ENCODE data around the gene MACROD1.

The MACROD1 gene

DNA sequence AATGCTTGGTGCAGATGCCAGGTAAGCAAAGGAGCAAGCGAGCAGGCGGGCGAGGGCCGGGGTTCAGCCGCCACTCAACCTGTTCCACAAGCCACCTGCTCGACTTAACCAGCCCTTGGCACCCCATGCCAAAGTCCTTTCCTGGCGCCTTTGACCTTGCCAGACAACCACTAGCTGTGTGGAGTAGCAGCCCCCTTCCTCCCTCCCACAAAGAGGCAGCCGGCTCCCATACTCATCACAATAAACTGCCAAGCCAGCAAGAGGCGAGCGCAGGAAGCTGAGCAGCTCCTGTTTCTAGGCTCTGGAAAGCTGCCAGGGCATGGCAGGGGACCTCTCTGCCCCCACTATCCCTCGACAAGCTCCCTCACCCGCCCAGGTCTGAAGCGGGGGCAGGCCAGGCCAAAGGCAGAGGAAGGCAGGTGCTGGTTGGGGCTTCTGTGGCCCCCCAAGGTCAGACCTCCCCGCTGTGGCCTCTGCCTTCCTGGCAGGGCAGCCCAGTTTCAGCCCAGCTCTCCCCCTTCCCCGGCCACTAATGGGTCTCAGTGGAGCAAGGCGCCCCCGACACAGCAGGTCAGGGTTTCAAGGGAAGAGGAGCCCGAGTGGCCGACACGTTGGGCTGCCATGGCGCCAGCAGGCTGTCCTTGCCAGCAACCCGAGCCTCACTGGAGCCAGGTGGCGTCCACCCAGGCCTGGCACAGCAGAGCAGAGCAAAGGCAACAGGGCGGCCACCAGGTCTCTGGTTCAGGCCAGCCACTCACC, 15.3 kb downstream of the MACROD1 start:
- DNase-seq (ENCODE audit: low read depth), result no peak

DNA sequence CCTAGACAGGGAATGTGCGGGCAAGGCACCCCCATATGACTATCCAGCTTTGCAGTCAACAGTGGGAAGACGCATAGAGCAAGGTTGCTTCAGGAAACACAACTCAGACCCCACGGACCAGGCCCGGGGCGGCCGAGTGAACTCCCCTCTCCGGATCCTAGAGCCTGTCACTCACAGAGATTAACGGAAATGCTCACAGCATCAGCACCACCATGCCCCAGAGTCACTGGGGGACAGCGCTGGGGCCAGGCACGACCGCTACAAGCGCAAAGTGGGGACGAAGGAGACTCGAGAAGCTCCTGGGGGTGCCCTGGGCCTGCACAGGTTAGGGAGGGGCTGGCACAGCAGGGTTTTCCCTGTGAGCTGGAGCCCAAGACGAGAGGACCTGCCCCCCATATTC, 15.9 kb downstream of the MACROD1 start:
- no peak for DNase-seq (ENCODE audit: low read depth)

DNA sequence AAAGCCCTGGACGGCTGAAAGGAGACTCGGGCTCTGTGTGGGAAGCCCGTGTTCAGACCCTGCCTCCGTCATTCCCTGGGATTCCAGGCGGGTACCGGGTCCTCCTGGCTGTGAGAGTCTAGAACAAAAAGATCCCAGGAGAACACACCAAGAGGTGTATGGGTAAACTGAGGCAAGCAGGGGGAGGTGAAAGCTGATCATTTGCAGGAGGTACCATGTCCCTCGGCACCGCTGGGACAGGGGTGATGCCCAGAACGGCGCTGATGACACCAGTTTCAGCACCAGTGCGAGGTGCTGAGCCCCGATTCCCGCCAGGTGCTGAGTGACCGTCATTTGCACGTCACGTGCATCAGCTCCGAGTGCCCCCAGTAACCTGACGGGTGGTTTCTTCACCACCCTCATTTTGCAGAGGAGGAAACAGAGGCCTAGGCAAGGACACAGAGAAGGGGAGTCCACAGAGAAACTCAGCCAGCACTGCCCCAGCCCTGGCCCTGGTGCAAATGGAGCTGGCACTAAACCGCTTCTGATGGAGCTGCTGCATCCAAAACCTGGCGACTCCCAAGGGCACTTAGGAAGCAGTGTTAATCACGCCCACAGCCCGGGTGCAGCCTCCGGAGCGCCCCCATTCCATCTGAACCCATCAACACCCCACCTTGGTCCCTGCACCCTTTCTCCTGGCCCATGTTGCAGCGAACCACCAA, 16.8 kb downstream of the MACROD1 start:
- no peak for DNase-seq (ENCODE audit: low read depth)

DNA sequence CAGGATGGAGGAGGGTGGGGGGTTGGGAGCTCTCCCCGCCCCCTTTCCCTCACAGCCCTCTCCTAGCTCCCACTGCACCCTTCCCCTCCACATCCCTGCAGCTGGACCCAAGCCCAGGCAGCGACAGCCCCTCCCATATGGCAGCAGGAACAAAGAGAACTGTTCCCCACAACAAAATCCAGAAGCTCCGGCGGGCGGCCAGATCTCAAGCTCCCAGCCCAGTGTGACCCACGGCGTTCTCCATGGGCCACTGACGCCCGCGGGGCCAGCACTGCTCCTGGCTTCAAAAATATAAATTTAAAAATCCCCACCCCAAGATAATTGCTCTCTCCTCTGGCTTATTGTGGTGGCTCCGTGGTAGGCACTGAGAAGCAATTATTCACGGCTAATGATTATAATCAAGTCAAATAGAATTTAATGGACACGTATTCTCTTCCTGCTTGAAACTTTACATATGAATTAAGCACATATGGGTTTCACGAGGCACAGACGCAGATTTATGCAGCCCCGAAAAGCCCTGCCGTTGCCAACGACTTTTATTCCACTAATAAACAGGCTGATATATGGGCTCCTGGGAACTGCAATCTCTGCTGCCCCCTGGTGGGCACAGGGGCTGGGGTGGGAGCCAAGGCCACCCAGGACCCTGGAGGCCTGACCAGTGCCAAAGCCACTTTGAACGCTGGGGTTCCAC, 17.5 kb downstream of the MACROD1 start:
- DNase-seq (ENCODE audit: low read depth), result peak; percentile 72

DNA sequence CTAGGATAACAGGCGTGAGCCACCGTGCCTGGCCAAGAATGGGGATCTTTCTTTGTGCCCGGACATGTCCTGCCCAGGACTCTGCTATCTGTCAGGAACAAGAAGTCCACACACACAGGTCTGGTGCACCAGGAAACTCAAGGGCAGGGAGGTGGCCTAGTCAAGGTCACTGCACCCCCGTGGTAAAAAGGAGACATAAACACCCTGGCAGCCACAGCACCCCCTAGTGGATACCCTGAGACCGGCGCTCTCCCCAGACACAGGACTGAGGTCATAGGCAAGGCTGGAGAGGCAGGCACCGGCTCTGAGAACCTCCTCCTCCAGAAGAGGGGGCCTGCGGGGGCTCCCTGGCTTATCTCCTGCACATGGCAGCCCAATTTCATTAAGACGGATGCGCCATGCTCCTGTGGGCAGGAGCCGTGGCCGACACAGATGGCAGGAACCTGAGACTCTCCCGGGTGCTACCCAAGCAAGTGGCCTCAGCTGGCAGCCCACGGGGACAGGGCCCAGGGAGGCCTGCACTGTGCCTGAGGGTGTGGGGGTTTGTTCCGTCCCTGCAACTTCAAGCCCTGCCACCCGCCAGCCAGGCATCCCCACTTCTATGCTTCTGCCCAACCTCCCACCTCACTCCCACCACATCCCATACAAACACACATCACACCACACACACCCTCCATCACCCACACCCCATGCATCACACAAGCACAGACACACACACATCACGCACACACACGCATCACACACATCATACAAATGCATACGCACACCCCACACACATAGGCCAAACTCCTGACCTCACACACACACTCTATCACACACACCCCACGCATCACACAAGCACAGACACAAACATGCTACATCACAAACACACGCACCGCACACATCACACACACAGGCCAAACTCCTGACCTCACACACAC, 19.6 kb downstream of the MACROD1 start:
- DNase-seq (ENCODE audit: low read depth), result peak; percentile 52

DNA sequence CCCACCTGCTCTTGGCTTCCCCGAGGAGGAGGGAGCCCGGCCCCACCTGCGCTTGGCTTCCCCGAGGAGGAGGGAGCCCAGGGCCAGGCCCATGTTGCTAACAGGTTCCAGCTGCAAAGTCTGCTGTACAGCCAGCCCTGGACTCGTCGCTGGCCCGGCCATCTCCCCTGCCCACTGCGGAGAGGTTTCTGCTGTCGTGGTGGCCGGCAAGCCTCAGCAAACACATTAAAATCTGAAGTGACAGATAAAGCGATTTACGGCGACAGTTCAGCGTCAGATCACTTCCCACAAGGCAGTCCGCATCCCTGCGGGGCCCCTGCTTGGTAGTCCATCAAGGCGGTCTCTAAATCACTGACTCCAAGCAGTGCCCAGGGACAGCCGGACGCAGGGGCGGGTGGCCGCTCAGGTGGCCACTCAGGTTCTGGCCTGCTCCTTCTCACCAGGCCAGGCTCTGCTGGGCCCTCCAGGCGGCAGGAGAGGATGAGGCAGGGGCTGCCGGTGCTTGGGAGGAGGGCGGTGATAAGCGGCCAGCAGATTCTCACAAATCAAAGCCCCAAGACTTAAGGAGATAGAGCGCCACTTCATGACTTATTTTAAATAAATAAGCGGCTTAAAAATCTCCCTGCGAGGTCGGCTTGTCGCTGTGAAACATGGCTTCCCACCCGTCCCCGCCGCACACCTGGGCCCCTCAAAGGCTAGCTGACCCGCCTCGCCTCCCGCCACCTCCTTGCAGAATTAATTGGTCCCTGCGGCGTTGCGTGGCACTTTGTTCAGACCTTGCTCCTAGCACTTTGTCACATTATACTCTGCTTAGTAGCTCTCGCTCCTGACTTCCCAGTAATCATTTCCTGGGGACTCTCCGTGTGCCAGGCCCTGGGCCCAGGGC, 21.1 kb downstream of the MACROD1 start:
- no peak for DNase-seq (ENCODE audit: low read depth)

DNA sequence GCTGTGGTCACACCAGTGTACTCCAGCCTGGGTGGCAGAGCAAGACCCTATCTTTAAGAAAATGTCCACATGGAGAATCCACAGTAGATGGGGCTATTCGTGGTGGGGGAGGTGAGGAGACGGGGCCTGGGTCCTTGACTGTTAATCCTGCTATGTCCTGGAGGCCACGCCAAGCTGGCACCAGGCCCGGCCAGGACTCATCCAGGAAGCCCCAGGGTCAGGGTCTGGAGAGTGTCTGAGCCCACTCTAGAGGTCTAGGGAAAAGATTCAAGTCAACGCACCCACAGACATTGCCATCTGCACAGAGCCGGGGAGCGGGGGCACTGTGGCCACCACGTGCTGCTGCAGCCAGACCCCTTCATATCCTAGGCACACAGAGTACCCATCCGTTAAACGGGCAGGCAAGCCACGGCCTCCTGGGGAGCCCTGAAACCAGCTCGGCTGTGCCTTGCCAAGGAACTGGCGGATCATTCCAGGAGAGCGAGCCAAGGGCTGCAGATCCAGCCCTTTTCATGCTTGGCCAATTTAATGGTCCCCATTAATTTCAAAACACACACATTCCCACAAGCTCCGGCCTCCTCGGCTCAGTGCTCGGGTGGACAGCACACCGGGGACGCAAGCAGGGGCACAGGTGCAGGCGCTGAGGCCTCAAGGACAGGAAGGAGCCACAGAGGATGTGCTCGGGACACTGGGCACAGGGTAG, 24.7 kb downstream of the MACROD1 start:
- no peak for DNase-seq (ENCODE audit: low read depth)

DNA sequence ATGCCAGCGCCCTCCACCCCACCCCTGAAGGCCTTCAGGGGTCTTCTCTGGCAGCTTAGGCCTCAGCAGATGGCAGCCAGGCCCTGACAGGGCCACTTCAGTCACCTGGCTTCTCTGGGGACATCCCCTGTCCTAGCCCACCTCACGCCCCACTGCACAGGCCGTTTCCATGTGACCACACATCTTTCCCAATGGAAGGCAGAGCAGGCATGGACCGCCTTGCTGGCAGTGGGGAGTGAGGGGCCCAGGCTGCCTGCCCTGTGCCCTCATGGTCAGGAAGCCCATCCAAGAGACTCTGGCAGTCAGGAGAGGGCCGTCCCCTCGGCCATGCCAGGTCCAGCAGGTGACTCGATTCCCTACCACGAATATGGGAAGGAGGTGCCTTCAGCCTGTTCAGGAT, 25.8 kb downstream of the MACROD1 start:
- no peak for DNase-seq (ENCODE audit: low read depth)

DNA sequence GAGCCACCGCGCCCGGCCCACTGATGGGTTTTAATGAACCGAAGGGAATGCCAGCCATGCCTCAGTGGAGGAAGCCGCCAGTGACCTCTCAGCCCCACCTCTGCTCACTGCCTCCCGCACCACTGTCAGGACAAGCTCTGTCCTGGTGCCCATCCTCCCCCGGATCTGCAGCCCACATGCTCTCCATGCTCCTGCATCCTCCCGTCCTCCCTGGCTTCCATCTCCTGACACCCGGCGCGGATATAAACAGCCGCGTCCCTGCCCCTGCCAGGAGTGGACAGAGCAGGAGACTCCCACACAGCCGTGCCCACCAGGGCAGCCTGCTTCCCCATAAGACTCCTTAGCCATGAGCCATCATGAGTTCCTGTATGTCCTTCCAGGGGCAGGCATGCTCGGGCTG, 26.9 kb downstream of the MACROD1 start:
- DNase-seq (ENCODE audit: low read depth), result no peak

DNA sequence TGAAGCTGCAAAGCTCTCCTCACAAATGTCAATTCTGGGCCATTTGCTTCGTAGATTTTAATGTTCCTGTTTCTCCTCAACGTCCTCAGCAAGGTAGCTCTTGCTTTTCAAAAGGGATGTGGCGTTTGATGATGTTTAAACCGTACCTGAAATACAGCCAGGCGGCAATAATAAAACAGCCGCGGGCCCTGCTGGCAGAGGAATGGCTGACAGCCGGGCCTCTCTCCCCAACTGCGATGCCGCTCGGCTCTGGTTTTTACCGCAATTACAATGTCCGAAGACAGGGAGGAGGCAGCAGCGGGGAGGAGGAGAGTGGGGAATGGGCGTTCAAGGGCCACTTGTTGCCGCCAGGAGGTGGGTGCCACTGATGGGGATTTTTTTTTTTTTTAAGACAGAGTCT, 27.5 kb downstream of the MACROD1 start:
- DNase-seq (ENCODE audit: low read depth), result no peak

DNA sequence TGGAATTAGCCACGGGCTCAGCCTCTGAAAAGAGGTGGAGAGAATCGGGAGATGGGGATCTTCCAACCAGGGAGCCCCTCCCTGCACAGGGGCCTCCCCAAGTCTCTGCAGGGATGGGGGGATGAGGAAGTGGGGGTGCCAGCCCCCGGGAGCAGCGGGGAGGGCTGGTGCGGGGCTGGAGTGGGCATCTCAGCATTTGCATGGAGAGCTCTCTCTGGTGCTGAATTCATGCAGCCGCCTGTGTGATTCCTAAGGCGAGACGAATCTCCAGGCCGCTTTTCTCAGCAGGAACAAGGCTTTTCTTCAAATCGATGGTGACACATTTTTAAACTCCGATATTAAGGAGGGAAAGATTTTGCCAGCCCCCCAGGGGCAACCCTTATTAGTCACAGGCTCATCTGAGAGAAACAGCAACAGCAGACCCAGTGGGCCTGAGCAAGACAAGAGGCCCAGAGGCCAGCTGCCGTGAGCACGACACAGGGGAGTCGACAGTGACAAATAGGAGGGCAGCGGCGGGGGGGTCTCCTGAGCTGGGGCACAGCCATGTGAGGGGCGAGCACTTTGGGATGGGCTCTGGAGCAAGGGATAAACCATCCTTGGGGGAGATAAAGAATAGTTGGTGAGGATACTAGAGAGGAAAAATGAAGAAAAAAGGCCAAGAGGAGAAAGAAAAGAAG, 29.0 kb downstream of the MACROD1 start:
- DNase-seq (ENCODE audit: low read depth), result no peak

DNA sequence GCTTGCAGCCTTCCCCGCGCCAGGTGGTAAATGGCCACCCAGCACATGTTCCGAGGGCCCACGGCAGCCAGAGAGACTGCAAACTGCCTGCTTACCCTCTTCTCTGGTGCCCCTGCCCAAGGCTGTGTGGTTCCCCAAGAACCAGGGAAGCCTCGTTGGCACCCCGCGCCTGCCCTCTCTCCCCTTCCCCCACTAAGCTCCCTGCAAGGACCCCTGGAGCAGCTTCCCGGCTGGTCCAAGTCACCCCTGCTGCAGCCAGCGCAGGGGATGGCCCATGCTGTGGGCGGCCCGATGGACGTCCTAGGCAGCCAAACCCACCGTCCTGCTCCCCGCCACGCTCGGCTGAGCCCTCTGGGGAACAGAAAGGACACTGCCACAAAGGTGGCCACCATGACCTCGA, 30.2 kb downstream of the MACROD1 start:
- no peak for DNase-seq (ENCODE audit: low read depth)

DNA sequence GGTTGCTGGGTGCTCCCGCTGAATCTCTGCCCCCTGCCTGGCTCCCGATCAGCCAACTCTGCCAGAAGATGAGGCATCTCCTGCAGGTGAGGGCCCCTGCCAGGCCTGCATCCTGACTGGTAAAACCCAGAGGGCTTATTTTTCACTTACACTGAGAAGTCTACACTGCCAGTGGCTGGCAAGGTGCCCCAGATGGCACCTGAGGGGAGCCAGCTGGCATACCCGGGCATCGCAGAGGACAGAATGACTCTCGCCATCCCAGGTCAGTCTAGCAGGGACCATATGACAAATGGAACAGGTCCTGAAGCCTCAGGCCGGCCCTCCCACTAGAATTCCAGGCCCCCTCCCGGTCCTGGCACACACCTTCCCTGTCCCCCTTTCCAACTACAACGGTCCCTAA, 30.9 kb downstream of the MACROD1 start:
- no peak for DNase-seq (ENCODE audit: low read depth)

DNA sequence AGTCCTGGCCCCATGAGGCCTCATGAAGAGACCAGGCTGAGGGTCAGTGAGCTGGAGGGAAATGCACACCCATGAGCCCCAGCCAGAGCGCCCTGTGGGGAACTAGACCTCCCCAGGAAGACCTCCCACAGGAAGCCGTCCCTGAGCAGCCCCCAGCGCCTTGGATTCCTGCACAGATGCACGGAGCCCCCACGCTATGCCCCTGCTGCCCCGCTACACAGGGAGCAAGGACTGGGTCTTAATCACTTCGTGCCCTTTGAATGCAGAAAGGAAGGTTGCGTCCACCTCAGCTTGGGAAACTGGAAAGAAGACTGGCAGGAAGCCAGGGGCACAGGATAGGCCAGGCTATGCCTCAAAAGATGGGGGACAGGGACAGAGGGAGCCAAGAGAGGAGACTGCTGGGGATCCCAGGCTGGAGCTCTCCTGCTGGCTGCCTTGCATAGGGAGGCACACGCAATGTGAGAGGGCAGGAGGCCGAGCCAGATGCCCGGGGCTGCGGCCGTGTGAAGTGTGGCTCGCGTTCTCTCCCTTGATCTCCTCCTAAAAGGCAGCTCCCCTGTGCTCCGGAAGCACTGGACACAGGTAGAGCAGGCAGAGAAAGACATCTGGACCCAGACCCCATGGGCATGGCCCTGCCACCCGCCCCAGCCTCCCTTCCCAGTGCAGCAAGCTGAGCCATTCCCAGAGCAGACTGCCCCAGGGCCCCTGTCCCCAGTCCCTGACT, 32.8 kb downstream of the MACROD1 start:
- DNase-seq (ENCODE audit: low read depth), result no peak

DNA sequence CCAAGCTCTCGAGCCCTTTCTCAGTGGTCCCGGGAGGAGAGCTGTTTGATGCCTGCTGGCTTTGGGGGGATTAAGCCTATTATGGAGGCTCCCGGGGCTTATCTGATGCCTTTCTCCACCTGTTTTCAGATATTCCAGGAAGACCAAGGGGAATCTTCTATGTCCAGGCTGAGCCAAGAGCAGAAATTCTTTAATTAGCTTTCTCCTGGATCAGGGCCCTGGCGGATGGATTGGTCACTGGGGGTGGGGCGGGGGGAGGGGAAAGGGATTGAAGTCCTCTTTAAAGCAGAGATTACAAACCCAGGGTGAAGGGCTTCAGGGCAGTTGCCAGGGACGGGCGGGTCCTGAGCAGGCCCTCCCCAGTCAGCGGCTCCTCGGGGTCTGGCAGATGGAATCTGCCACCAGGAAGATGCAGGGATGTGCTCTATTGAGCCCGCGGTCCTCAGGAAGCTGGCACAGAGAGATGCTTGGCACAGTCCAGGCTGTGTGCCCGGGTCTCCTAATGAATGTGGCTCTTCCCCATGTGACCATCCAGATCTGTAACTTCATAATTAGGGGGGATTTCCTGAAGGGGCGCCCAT, 33.6 kb downstream of the MACROD1 start:
- no peak for DNase-seq (ENCODE audit: low read depth)

DNA sequence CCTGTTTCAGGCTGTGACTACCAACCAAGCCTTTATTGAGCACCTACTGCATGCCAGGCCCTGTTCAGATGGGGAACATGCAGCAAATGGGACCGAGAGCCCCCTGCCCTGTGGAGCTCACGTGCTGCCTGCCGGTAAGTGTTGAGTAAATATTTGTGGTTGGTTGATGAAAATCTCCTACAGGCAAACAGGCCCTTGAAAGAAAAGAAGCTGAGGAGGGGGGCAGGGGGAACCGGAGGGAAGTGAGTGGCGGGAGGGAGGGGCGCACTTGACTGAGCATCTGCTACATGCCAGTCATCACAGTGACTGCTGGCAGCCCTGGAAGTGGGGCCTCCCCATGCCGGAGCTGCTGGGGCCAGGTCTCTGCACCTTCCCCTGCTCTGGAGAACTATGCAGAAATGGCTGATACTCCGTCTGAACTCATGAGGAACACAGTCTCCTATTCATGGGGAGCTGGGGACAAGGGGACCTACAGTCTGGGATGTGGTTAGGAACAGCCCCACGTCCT, 34.2 kb downstream of the MACROD1 start:
- DNase-seq (ENCODE audit: low read depth), result no peak

DNA sequence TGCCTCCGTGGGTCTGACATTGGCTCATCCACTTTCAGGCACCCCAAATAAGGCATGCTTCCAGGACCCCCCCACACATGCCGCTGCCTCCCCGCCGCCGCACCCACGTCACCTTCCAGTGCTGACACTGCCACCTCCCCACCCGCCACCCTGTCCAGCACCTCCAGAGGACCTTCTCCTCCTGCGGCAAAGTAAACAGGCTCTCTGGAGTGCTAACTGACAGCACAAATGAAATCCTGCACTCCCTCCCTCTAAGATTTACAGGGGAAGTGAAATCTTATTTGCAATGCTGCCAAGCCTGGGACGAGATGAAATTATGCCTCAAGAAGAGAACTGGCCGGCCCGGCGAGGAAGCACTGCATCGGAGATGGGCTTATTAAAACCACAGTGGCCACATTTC, 35.3 kb downstream of the MACROD1 start:
- DNase-seq (ENCODE audit: low read depth), result no peak

DNA sequence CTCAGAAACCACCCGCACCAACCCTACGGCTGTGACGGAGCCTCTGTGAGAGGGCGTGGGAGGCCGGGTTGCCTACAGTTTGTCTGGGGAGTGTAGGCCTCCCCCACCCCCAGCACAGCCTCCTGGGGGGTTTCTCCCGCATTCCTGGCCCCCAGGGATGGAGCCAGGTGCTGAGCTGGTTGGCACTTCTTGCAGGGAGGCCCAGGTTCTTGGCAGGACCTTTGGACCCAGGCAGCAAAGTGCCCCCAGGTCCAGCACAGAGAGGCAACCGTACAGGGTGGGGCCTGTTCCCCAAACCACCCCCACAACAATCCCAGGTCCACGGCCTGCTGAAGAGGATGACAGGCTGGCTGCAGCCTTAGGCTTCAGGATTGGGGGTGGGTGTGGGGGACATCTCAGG, 36.5 kb downstream of the MACROD1 start:
- DNase-seq (ENCODE audit: low read depth), result no peak

Measured in activated T-cell treated with anti-CD3 and anti-CD28 coated beads for 1 hour (primary cell).